Mesodermal cell (in vitro differentiated cells): ENCODE data around the gene SHANK2.

Experiments used
- H3K27ac ChIP-seq: 2 replicates; pipeline ENCODE4 v1.7.0; 2013; ENCODE audit warnings: mild to moderate bottlenecking, low read depth, low read length, moderate library complexity; ENCODE audit not compliant: severe bottlenecking
- H3K36me3 ChIP-seq: 2 replicates; pipeline ENCODE4 v1.7.1; 2013; ENCODE audit warnings: mild to moderate bottlenecking, low read length, moderate library complexity; ENCODE audit not compliant: control insufficient read depth, insufficient read depth
- H3K4me1 ChIP-seq: one replicate; pipeline ENCODE4 v1.7.1; 2013; ENCODE audit warnings: mild to moderate bottlenecking, low read length; ENCODE audit not compliant: insufficient read depth, control insufficient read depth, poor library complexity, severe bottlenecking
- H3K4me3 ChIP-seq: 2 replicates; pipeline ENCODE4 v1.7.0; 2013; ENCODE audit warnings: low read length, control low read depth, mild to moderate bottlenecking; ENCODE audit not compliant: insufficient read depth, poor library complexity, severe bottlenecking; ENCODE audit errors: extremely low read depth
- H3K9me3 ChIP-seq: 2 replicates; pipeline ENCODE4 v1.7.1; 2013; ENCODE audit warnings: mild to moderate bottlenecking, low read length, moderate library complexity; ENCODE audit not compliant: control insufficient read depth
- WGBS, 2 experiments: methylation state at CpG; one replicate each; pipeline ENCODE4 v1.1.5; 2013; ENCODE audit warnings: missing lambda C conversion rate in 2 of 2; ENCODE audit not compliant: insufficient coverage in 2 of 2; 5-methylcytosine and 5-hydroxymethylcytosine counted together

The SHANK2 gene

GRCh38 chr11:71267807-71268421, 15.5 kb upstream of the SHANK2 start:
- no peak overlapping the region for H3K4me3 ChIP-seq
- no peak overlapping the region for H3K27ac ChIP-seq
- H3K36me3 ChIP-seq = no peaks in the 10 kb centered on the region
- H3K4me1 ChIP-seq = peaks cover 12% of the 10 kb centered on the region
- no peaks in the 10 kb centered on the region for H3K9me3 ChIP-seq
- WGBS, 2 experiments = 76 to 85% methylated on average over 11 to 14 of the region's 15 CpGs

DNA sequence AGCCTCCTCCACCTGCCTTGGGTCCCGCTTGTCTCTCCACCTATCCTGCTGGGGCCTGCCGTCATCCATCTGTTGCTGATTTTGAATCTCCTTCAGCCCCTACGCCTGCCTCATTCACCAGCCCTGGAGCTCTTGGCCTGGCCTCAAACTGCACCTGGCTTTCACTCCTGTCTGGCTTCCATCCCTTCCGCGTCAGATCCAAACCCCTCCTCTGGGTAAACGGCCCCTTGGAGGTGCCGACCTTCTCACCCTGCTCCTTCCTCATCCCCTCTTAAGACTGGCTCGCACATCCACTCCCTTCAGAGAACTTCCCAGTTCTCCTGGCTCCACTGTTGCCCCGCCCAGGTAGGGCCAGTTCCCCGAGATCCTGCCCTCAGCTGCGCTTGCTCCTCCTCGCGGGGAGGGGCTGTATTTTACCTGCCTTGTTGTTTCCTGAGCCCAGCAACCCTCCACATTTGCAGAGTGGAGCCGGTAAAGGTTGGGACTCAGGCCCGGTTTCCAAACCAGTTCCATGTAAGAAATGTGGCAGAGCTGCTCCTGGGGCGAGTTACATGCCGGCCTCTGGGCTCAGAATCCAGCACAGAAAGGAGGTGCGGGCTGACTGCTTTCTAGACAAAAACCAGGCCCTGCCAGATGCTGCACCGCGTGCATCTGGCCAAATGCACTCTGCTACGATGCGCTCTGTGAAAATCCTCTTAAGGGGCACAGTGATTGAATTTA, 13.9 kb upstream of the SHANK2 start:
- H3K36me3 ChIP-seq = no peaks in the 10 kb centered on the region

DNA sequence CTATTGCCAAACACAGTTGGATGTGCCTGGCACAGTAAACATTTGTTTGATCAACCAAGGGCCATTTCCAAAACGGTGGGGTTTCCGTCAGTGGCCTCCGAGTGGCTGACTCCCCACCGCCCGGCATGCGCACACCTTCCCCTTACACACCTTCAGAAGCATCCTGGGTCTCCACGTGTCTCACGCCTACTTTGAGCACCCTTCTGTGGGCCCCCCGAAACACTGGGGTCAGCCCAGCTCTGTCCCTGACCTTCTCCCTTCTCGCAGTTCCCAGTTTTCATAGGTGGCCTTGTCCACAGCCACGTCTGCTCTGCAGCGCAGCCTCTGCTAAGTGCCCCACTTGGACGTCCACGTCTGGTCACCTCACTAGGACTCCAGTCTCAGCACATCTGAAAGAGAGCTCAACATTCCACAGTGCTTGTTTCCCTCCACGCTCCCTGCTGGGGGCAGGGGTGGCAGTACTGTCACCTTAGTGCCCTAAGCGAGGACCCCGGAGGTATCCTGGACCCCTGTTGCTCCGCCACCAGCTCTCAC, 13.2 kb upstream of the SHANK2 start:
- H3K9me3 ChIP-seq = no peaks in the 10 kb centered on the region
- H3K4me3 ChIP-seq = no peak overlapping the region
- H3K4me1 ChIP-seq = peaks cover 12% of the 10 kb centered on the region
- 87 to 95% methylated on average over 18 of the region's 18 CpGs for WGBS, 2 experiments
- H3K36me3 ChIP-seq = no peaks in the 10 kb centered on the region
- H3K27ac ChIP-seq = no peak overlapping the region

More for the DNA sequence above, 13.9 kb upstream of the SHANK2 start:
- Histone ChIP-seq H3K4me1 (peaks cover 12% of the 10 kb centered on the region), H3K4me3 (no peak overlapping the region), H3K27ac (no peak overlapping the region), H3K9me3 (no peaks in the 10 kb centered on the region)
- WGBS, 2 experiments = 77 to 83% methylated on average over 17 to 20 of the region's 22 CpGs

DNA sequence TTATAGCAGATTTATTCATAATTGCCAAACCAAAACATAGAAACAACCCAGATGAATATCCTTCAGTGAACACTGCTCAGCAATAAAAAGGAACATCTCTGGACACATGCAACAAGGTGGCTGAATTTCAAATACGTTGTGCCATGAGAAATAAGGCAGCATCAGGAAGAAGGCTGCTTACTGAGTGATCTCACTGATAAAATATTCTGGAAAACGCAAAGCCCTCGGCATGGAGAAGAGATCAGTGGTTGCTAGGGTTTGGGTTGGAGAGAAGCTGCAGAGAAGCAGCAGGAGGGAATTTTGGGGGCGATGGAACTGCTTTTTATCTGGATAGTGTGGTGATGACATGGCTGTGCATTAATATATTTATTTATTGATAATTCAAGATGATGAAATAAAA, 11.0 kb upstream of the SHANK2 start:
- H3K36me3 ChIP-seq = no peaks in the 10 kb centered on the region
- no peak overlapping the region for H3K27ac ChIP-seq
- no peaks in the 10 kb centered on the region for H3K9me3 ChIP-seq
- 80 to 81% methylated on average over 3 of the region's 4 CpGs for WGBS, 2 experiments
- H3K4me1 ChIP-seq = no peaks in the 10 kb centered on the region
- no peak overlapping the region for H3K4me3 ChIP-seq

DNA sequence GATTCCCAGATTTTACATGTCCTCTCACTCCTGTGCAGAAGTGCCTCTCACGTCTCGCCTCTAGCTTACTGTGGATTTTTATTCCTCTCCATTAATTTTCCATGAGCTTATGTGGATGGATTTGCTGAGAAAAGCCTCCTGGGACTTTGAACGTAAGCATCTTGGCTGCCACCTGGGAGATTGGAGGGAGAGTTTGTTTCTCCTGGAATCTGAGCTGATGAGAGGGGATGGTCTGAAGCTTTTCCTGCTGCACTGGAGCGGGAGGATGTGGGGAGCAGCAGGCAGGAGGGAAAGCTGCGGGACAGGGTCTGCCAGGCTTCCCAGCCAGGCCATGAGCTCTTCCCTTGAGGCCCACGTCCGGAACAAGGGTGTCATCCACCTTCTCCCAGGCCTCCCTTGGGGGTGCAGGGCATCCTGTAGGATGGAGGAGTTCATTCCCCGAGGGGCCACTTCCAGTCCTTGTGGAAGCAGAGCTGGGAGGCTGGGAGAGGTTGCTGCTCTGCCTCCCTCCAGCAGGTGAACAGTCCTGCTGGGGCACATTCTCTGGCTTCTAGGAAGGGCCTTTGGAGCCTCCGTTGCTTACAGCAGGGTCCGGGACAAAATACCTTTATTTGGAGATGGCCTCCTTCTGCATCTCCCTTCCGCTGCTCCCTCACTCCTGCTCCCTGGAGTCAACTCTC, 3.6 kb upstream of the SHANK2 start:
- Histone ChIP-seq H3K9me3 (no peaks in the 10 kb centered on the region), H3K27ac (no peak overlapping the region), H3K4me3 (no peak overlapping the region), H3K4me1 (peaks cover 3% of the 10 kb centered on the region), H3K36me3 (no peaks in the 10 kb centered on the region)
- 72 to 82% methylated on average over 7 of the region's 11 CpGs for WGBS, 2 experiments

DNA sequence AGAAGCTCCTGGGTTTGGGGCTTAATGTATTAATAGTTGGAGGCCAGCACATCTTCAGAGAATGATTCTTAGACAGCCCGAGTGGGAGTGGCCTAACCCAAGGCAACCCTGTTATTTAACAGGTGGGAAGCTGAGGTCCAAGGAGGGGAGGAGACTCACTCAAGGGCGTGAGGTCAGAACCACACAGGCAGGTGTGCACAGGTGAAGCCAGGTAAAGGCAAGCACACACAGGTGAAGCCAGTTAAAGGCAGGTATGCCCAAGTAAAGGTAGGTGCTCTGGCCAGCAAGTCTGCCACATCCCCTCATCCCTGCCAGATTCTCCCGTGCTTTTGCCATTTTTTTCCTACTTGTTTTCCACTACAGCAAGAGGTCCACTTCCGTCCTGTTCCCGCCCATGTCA, 2.9 kb upstream of the SHANK2 start:
- H3K4me1 ChIP-seq = peaks cover 8% of the 10 kb centered on the region
- H3K36me3 ChIP-seq = no peaks in the 10 kb centered on the region
- no peaks in the 10 kb centered on the region for H3K9me3 ChIP-seq
- H3K4me3 ChIP-seq = no peak overlapping the region
- WGBS, 2 experiments = 83 to 88% methylated on average over 3 to 5 of the region's 5 CpGs
- no peak overlapping the region for H3K27ac ChIP-seq

DNA sequence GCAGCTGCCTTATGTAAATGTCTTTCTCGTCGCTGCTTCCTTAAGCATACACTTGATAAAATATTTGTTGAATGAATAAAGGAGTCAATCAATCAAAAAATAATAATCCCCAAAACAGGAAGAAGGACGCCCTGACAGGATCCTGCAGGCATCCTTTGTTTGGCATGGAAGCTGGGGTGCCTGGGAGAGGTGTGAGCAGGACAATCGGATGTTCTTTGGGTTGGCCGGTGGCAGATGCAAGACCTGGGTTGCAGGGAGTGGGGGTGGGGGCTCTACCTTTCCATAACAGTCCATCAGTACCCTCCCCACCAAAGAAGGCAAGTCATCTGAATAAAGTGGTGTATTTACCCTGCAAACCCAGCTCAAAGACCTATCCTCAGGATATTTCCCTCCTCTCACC, 1.4 kb upstream of the SHANK2 start:
- 83% methylated on average over 1 of the region's 5 CpGs; no CpG with 5 or more reads in 1 of the 2 experiments for WGBS, 2 experiments
- H3K27ac ChIP-seq = no peak overlapping the region
- H3K4me1 ChIP-seq = peaks cover 8% of the 10 kb centered on the region
- no peak overlapping the region for H3K4me3 ChIP-seq
- no peaks in the 10 kb centered on the region for H3K36me3 ChIP-seq
- H3K9me3 ChIP-seq = no peaks in the 10 kb centered on the region

GRCh38 chr11:71252770-71253730, 673 bp upstream of the SHANK2 start:
- H3K36me3 ChIP-seq = no peaks in the 10 kb centered on the region
- peaks cover 8% of the 10 kb centered on the region for H3K4me1 ChIP-seq
- H3K4me3 ChIP-seq = peak overlapping the region; percentile 46
- H3K9me3 ChIP-seq = no peaks in the 10 kb centered on the region
- WGBS, 2 experiments = 3 to 10% methylated on average over 16 to 29 of the region's 40 CpGs
- no peak overlapping the region for H3K27ac ChIP-seq

GRCh38 chr11:71251761-71252268, 562 bp downstream of the SHANK2 start:
- H3K4me1 ChIP-seq = peaks cover 8% of the 10 kb centered on the region
- no peaks in the 10 kb centered on the region for H3K36me3 ChIP-seq
- no peaks in the 10 kb centered on the region for H3K9me3 ChIP-seq
- H3K27ac ChIP-seq = no peak overlapping the region
- H3K4me3 ChIP-seq = peak overlapping the region; percentile 46
- 1% methylated on average over 42 to 51 of the region's 59 CpGs for WGBS, 2 experiments
